Measurements from ENCODE around the gene TFEB. TPM values are rescaled to one million over a fixed set of nuclear protein-coding genes. Genes with fewer than 3 reads are reported as not detected.

TFEB gene
- total RNA-seq, 1 donor from 2014 or later: 18.6 TPM

- Histone ChIP-seq H3K27ac (no peak overlapping the region), H3K9me3 (no peaks in the 10 kb centered on the region), H3K36me3 (no peaks in the 10 kb centered on the region), H3K4me1 (no peaks in the 10 kb centered on the region), H3K27me3 (no peaks in the 10 kb centered on the region), H3K4me3 (no peak overlapping the region)
- DNase-seq (ENCODE audit: low spot score in 2 of 2): no peak
- intact Hi-C loops (cut with DNase I): no loop called here
- no peak for TF ChIP-seq CTCF (IDR thresholded peaks at IDR 0.05)
These were observed 66.4 kb downstream of the TFEB start for GRCh38 chr6:41668968-41669367.

GRCh38 chr6:41667195-41667594, 68.2 kb downstream of the TFEB start:
- Histone ChIP-seq H3K4me1 (no peaks in the 10 kb centered on the region), H3K36me3 (no peaks in the 10 kb centered on the region), H3K9me3 (no peaks in the 10 kb centered on the region), H3K4me3 (no peak overlapping the region), H3K27me3 (no peaks in the 10 kb centered on the region), H3K27ac (no peak overlapping the region)
- no peak for TF ChIP-seq CTCF (IDR thresholded peaks at IDR 0.05)
- no peak for DNase-seq (ENCODE audit: low spot score in 2 of 2)
- intact Hi-C loops (cut with DNase I): no loop called here

- Histone ChIP-seq H3K9me3 (no peaks in the 10 kb centered on the region), H3K36me3 (no peaks in the 10 kb centered on the region), H3K4me1 (no peaks in the 10 kb centered on the region), H3K4me3 (no peak overlapping the region), H3K27ac (no peak overlapping the region), H3K27me3 (no peaks in the 10 kb centered on the region)
- DNase-seq (ENCODE audit: low spot score in 2 of 2): no peak
- no peak for TF ChIP-seq CTCF (IDR thresholded peaks at IDR 0.05)
- intact Hi-C loops (cut with DNase I): no loop called here
These were observed 71.1 kb downstream of the TFEB start for GRCh38 chr6:41664271-41664670.

GRCh38 chr6:41663568-41663967, 71.8 kb downstream of the TFEB start:
- no peaks in the 10 kb centered on the region for H3K9me3 ChIP-seq
- no peaks in the 10 kb centered on the region for H3K36me3 ChIP-seq
- DNase-seq (ENCODE audit: low spot score in 2 of 2): no peak
- no peaks in the 10 kb centered on the region for H3K27me3 ChIP-seq
- H3K27ac ChIP-seq: no peak overlapping the region
- H3K4me1 ChIP-seq: no peaks in the 10 kb centered on the region
- H3K4me3 ChIP-seq: no peak overlapping the region
- no peak for TF ChIP-seq CTCF (IDR thresholded peaks at IDR 0.05)
- intact Hi-C loops (cut with DNase I): no loop called here

GRCh38 chr6:41659935-41660334, 75.5 kb downstream of the TFEB start:
- Histone ChIP-seq H3K9me3 (no peaks in the 10 kb centered on the region), H3K27me3 (no peaks in the 10 kb centered on the region), H3K4me3 (no peak overlapping the region), H3K36me3 (no peaks in the 10 kb centered on the region), H3K4me1 (no peaks in the 10 kb centered on the region), H3K27ac (no peak overlapping the region)
- no peak for TF ChIP-seq CTCF (IDR thresholded peaks at IDR 0.05)
- intact Hi-C loops (cut with DNase I): no loop called here
- no peak for DNase-seq (ENCODE audit: low spot score in 2 of 2)

GRCh38 chr6:41658636-41659035, 76.8 kb downstream of the TFEB start:
- no peaks in the 10 kb centered on the region for H3K4me1 ChIP-seq
- no peak overlapping the region for H3K4me3 ChIP-seq
- TF ChIP-seq CTCF (IDR thresholded peaks at IDR 0.05): no peak
- no peak for DNase-seq (ENCODE audit: low spot score in 2 of 2)
- no peaks in the 10 kb centered on the region for H3K9me3 ChIP-seq
- no peak overlapping the region for H3K27ac ChIP-seq
- H3K36me3 ChIP-seq: no peaks in the 10 kb centered on the region
- intact Hi-C loops (cut with DNase I): no loop called here
- no peaks in the 10 kb centered on the region for H3K27me3 ChIP-seq
